HG03159 (cell line): ENCODE measurements around the gene NLRP6.
"Not testable (repeated sequence)": the region's sequence is repeated elsewhere in the genome, so short reads cannot be mapped to it uniquely, and the experiment has no call there.

ENCODE experiments used
- ATAC-seq: cut with Tn5 transposase; IDR thresholded peaks from one replicate; pipeline ENCODE4 v1.9.1; 2021; ENCODE audit warnings: mild to moderate bottlenecking, moderate library complexity; ENCODE audit not compliant: unreplicated experiment

Gene NLRP6

DNA sequence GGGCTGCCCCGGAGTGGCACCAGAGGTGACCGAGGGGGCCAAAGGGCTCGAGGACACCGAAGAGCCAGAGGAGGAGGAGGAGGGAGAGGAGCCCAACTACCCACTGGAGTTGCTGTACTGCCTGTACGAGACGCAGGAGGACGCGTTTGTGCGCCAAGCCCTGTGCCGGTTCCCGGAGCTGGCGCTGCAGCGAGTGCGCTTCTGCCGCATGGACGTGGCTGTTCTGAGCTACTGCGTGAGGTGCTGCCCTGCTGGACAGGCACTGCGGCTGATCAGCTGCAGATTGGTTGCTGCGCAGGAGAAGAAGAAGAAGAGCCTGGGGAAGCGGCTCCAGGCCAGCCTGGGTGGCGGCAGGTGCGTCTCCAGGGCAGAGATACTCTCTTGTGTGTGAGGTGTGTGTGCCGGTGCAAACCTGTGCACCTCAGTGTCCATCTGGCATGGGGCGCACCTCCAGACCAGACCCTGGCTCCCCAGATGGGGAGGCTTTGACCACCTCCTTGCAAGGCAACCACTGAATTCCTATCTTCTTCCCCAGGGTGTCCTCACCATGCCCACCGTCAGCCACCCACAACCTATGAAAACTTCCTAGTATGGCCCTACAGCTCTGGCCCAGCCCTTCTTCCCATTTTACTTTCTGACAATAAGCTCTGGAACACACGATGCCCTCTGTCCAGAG, 3.4 kb downstream of the NLRP6 start:
- no peak for ATAC-seq

DNA sequence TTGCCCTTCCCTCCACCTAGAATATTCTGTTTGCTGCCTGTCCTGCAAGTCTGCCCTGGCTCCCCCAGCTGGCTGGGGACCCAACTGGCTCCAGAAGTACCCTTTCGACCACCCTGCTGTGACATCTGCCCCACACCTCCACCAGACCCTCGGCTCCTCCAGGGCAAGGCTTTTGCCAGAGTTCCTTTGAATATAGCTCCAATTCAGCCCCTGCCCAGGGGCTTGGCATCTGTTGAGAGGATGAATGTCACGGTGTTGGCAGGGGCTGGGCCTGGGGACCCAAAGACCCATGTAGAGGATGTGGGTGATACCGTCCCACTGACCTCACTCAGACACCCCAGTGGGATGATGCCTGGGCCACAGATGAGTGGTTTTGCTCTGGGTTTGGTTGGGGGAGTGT, 4.0 kb downstream of the NLRP6 start:
- no peak for ATAC-seq

DNA sequence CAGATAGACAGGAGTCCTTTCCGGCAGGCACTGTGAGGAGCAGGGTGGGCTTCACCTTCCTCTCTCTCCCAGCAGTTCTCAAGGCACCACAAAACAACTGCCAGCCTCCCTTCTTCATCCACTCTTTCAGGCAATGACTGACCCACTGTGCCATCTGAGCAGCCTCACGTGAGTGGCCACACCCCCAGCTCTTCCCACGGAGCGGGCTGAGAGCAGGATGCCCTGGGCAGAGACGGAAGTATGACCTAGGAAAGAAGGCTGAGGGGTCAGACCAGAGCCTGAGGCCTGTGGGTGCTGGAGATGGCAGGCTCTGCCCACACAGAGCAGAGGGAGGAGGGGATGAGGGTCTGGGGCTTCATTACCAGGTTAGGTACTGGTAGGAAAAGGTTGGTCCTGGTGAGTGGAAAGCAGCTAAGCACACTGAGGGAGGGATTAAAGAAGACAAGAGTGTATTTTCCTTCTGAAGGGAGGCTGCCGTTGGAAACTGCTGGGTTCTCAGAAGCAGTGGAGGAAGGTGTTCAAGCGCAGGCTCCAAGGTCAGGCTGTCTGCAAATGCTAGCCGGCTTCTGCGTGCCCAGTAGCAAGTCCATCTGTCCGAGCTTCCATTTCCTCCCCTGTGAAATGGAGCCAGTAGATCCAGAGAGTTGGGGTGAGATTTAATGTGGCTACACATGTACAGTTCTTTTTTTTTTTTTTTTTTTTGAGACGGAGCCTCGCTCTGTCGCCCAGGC, 4.6 kb downstream of the NLRP6 start:
- no peak for ATAC-seq

DNA sequence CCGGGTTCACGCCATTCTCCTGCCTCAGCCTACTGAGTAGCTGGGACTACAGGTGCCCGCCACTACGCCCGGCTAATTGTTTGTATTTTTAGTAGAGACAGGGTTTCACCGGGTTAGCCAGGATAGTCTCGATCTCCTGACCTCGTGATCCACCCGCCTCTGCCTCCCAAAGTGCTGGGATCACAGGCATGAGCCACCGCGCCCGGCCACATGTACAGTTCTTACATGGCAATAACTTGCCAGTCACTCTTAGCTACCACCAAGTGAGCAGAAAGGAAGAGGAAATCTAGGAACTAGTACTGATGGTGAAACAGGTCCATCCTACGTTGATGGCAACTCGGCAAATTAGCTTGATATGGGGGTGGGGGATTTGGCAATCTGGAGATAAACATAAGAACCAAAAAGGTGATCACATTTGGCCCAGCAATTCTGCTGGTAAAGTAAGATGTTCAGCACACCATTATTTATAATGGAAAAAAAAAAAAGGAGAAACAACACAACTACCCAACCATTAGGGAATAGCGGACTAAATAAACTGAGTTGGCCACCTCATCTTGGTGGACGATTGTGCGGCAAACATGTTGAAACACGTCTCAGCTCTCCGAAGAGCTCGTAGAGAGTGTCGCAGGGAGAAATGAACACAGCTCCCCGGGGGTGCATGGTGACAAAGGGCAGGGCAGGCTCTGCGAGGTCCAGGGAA, 5.3 kb downstream of the NLRP6 start:
- no peak for ATAC-seq

DNA sequence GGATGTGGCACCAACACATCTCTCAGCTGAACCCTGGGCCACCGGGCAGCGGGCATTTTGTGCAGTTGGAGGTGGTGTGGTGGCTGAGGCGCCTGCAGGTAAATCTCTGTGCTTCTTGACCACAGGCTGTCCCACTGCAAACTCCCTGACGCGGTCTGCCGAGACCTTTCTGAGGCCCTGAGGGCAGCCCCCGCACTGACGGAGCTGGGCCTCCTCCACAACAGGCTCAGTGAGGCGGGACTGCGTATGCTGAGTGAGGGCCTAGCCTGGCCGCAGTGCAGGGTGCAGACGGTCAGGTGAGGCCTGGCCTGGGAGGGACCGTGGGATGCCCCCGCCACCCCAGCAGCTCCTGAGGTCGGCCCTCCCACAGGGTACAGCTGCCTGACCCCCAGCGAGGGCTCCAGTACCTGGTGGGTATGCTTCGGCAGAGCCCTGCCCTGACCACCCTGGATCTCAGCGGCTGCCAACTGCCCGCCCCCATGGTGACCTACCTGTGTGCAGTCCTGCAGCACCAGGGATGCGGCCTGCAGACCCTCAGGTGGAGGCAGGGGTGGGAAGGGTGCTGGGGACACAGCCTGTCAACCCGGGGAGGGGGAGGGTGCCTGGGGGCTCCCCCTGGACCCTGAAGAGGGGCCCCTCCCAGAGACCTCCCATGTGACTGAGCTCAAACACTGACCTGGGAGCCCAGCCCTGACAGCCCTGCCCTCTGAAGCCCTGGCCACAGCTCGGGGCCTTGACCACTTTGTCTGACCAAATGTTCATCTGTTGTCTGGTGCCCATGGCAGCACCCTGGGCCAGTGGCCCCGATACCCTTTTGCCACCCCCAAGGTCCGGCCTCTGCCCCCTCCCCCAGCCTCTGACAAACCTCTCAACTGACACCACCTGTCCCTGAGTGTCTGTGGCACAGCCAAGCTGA, 6.2 kb downstream of the NLRP6 start:
- no peak for ATAC-seq

DNA sequence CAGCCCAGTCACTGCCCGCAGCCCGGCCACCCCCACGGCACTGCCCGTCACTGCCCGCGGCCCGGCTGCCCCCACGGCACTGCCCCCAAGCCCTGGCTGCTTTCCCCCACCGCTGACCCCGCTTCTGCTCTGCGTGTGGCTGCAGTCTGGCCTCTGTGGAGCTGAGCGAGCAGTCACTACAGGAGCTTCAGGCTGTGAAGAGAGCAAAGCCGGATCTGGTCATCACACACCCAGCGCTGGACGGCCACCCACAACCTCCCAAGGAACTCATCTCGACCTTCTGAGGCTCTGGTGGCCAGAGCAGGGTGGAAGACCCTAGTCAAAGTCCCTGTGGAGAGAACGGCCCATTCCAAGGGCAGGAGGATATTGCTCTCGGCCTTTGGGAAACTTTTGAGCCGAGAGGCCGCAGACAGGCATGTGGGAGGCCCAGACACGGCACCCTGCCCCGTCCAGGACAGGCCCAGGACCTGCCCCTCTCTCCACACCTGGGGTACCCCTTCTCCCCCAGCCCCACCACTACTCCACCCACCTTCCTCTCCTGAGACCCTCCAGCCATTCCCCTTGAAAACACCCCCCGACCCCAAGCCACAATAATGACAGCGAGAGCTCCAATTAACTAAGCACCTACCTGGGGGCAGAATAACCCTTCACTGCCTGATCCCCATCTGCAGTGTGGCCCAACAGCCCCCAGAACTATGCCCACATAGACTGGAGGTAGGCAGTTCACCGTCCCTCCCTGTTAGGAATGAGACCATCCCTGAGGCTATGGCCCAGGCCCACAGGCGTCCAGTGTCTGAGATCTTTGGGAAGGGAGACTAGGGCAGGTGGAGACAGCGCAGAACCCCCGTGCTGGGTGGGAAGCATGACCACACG, 7.0 kb downstream of the NLRP6 start:
- no peak for ATAC-seq

DNA sequence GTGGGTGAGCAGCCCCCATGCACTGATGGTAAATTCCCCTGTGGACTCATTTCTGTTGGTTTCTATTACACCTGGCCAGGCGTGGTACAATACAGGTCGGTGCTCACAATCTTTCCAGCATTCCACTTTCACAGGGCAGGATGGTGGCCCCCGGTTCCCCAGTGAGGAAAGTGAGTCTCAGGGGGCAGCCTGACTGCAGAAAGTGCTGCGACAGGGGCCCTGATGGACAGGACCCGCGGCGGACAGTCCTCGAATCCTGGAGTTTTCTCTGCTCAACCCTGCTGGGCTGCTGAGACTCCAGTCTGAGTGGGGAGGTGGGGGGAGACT, 7.7 kb downstream of the NLRP6 start:
- ATAC-seq: no peak

DNA sequence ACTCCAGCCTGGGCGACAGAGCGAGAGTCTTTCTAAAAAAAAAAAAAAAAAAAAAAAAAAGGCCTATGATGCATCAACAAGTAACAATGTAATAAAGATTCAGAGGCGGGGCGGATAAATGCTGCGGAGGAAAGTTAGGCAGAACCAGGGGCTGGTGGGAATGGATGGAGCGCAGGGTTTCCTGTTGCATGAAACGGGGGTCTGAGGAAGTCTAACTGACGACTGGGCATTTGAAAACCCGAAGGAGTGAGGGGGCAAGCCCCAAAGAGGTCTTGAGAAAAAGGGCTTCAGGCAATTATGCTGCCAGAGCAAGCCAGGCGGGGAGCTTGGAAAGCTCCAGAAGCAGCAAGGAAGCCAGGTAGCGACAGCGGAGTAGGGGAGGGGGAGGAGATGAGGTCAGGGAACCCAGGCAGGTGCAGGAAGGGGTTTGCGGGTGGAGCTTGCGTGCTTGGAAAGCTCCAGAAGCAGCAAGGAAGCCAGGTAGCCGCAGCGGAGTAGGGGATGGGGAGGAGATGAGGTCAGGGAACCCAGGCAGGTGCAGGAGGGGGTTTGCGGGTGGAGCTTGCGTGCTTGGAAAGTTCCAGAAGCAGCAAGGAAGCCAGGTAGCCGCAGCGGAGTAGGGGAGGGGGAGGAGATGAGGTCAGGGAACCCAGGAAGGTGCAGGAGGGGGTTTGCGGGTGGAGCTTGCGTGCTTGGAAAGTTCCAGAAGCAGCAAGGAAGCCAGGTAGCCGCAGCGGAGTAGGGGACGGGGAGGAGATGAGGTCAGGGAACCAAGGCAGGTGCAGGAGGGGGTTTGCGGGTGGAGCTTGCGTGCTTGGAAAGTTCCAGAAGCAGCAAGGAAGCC, 9.0 kb downstream of the NLRP6 start:
- not testable (repeated sequence) for ATAC-seq

DNA sequence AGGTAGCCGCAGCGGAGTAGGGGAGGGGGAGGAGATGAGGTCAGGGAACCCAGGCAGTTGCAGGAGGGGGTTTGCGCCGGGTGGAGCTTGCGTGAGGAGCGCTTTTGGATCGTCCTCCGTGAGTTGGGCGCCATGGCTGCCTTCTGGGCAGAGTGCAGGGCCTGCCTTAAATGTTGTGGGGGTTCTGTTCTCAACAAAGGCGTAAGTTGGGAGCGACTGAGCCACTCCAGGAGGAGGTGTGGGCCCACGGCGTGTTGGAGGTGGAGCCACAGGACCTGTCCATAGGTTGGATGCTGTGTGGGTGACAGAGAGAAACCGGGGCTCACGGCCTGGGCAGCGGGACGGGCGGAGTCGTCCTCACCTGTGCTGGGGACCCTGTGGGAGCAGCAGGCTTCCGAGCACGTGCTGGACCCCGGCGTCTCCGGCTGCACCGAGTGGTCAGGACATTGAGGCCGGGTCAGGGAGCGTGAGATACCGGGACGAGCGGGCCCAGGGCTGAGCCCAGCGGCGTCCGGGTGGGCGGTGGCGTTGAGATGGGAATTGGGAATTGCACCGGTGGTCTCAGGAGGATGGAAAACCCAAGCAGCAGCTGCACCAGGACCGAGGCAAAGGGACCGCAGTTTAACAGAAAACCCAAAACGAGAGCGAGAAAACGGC, 9.7 kb downstream of the NLRP6 start:
- no peak for ATAC-seq

DNA sequence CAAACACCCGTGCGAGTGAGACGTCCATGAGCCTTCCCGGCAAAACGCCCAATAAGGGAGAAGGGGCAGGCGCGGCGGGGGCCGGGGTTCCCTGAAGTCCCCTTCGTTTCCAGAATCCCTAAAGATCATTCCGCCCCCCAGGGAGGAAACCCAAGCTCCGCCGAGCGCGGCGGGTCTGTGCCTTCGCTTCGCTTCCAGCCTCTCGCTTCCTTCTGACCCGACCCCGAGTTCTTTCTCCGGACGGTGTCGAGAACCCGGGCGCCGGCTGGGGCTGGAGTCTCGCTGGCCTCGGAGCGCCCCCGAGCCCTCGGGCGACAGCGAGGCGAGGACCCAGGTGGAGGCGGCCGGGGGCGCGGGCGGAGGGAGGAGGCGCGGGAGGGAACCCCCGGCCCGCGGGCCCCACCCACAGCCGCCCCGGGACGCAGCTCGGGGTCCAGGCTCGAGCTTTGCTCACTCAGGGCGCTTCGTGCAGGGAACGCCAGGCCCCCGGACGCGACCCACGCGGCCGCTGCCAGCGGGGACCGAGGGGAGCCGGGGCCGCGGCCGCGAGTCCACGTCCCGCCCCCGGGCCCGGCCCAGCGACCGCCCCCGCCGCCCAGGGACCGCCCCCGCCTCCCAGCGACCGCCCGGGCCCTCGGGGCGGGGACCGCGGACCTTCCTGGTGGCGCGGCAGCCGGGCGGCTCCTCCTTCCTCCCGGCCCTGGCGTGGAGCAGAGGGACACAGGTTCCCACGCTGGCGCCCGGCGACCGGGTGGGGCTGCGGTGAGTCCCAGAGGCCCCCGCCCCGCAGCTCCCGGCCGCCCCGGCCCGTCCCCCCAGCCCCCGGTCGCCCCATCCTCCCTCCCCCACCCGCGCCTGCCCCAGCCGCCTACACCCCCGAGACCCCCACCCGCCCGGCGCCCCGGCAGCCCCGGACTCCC, 10.5 kb downstream of the NLRP6 start, which contains the start of gene PGGHG:
PGGHG (plus strand) TSS at position 649 of the 920 bp plus-strand sequence. CDS start 691 bp downstream, outside the sequence.
- ATAC-seq: no peak

DNA sequence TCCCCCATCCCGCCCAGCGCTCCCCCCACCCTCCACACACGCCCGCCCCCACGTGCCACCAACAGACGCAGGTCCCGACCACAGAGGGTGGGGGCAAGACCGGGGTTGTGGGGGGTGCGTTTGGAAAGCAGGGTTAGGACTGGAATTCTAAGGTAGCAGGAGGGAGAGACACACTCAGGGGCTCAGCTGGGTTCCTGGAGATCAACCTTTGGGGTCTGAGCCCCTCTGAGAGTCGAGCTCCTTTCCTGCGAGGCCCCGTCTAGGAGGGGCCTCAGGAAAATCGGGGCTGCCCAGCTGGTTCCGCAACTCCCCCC, 11.1 kb downstream of the NLRP6 start:
- ATAC-seq: no peak

DNA sequence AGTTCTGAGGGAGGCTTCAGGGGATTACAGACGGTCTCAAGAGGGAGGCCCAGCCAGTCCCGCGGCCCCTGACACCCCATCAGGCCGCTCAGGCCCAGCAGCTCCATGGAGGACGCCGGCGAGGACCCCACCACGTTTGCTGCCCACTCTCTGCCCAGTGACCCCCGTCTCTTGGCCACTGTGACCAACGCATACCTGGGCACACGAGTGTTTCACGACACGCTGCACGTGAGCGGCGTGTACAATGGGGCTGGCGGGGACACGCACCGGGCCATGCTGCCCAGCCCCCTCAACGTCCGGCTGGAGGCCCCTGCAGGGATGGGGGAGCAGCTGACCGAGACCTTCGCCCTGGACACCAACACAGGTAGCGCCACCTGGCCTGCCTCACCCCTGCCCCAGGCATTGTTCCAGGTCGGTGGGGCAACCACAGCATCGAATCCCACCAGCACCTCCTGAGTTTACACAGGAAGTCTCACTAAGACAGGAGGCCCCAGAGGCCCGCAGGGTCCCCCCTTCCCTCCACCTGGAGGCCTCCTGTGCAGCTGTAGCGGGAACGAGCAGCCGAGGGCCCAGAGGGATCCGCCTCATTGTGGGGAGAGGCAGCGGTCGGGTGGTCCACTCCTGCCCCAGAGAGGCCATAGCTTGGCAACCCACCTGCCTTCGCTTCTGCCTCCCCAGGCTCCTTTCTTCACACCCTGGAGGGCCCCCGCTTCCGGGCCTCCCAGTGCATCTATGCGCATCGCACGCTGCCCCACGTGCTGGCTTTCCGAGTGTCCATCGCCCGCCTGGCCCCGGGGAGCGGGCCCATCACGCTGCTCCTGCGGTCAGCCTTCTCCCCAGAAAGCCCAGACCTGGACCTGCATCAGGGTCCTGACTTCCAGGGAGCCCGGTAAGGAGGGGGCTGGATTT, 11.8 kb downstream of the NLRP6 start:
- ATAC-seq: no peak

DNA sequence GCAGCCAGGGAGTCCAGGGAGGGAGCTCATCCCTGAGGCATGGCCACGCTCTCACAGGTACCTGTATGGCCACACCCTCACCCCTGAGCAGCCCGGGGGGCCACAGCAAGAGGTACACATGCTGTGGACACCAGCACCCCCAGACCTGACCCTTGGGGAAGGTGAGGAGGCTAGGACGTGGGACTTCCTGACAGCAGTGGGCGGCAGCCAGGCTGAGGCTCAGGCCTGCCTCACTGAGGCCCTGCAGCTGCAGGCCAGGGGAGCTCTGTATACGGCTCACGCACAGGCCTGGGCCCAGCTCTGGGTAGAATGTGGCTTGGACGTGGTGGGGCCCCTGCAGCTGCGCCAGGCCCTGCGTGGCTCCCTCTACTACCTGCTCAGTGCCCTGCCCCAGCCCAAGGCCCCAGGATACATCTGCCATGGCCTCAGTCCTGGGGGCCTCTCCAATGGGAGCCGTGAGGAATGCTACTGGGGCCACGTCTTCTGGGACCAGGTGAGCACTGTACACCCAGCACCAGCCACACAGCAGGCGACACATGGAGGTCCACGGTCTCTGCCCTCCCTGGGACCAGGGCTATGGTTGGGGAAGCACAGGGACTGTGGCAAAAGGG, 12.5 kb downstream of the NLRP6 start:
- no peak for ATAC-seq

DNA sequence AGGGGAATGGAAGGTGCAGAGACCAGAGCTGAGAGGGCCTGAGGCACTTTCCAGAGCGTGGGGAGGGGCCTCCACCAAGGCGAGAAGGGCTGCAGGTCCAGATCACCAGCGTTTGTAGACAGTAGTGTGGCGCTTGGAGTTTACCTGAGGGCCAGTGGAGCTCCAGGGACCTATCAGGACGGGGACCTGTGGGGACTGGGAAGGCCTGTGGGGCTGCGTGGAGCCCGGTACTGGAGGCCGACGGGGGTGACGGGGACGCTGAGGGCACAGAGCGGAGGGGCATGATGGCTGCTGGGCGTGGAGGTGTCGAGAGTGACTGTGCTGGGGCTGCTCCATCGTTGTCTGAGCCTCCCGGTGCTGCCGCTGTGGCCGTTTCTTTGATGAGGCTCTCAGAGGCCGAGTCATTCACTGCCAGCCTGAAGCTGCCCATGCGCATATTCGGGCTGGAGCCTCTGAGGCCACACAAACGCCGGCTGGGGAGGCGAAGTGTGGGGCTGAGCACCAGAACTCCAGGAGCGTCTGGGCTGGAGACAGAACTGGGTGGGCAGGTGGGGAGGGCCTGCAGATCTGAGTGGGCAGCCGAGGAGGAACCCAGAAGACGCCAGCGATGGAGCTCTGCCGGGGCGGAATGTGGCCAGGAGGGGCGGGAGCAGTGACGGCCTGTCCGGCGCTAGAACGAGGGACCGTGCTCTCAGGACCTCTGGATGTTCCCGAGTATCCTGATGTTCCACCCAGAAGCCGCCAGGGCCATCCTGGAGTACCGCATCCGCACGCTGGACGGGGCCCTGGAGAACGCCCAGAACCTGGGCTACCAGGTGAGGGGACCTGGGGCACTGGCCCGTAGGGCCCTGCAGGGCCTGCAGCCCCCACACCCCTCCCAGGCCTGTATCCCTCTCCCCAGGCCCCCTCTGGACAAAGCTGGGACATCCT, 13.3 kb downstream of the NLRP6 start:
- ATAC-seq: no peak
